Fibroblast of the aortic adventitia (primary cell): ENCODE data around the gene FGFBP3. TPM values are rescaled to one million over a fixed set of nuclear protein-coding genes. Genes with fewer than 3 reads are reported as not detected.

Experiments
- DNase-seq: peaks from one replicate; pipeline ENCODE4 v3.0.0-alpha.2; 2010; ENCODE audit warnings: low read depth
- H3K4me3 ChIP-seq: 2 replicates; pipeline ENCODE4 v1.5.1; 2011; ENCODE audit warnings: low read depth, mild to moderate bottlenecking, control low read depth, low read length, moderate library complexity
- CTCF ChIP-seq: IDR thresholded peaks from 2 replicates; pipeline ENCODE4 v1.5.1; 2011; ENCODE audit warnings: mild to moderate bottlenecking, low read length, control low read depth, inconsistent platforms; ENCODE audit not compliant: insufficient read depth
- total RNA-seq: library from RNA; depleted of rRNA; stranded (reverse); fragments of >200 nt; gene quantifications from 2 replicates; pipeline ENCODE4 v1.2.3, GENCODE V29; 2012; ENCODE audit warnings: low replicate concordance

The FGFBP3 gene
- total RNA-seq, 1 donor = 1.2 TPM

GRCh38 chr10:91880310-91880709, 29.0 kb downstream of the FGFBP3 start:
- no peak overlapping the region for H3K4me3 ChIP-seq
- DNase-seq = peak; percentile 53
- TF ChIP-seq CTCF = no peak

DNA sequence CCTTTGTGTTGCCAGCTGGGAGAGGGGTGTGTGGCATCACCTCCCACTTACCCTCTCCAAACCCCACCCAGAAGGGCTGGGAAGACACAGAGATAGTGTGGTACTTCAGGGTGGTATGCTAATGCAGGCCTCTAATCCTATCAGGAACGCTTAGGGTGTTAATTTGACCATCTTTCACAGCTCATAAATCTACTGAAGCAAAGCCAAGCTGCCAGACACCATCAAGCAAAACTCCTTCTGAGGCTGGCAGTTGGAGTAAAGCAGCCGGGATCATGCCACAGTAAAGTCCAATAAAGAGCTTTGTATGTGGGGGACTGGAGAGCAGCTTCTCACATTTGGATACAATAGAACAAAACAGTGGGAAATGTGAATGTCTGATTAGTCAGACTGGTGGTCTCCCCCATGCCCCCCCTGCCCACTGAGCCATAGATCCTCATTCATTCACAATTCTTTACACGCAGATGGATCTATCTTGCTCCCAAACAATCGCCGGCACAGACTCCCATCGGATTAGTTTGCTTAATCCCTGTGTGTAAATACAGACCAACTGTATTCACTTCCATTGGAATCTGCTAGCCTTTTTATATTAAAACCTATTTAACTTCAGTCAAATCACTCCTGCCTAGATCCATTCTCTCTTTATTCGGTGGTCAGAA, 29.6 kb downstream of the FGFBP3 start:
- TF ChIP-seq CTCF = no peak
- no peak overlapping the region for H3K4me3 ChIP-seq

GRCh38 chr10:91875779-91876178, 33.5 kb downstream of the FGFBP3 start:
- no peak for DNase-seq
- no peak for TF ChIP-seq CTCF
- H3K4me3 ChIP-seq = no peak overlapping the region

More for the DNA sequence above, 29.6 kb downstream of the FGFBP3 start:
- no peak for DNase-seq

DNA sequence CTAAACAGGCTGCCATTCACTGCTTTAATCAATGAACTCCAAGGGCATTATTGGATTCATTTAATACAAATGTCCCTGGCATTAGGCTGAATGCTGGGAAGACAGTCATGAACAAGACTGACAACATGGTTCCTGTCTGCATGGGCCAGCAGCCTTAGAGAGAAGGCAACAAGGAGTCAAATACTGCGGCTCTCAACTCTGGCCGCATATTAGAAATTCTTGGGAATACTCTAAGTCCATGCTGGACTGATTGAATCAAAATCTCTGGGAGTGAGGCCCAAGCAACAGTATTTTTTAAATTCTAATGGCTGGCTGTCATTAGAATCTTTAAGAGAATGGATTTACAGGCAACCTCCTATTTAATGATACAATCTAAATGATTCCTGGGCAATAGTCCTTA, 34.1 kb downstream of the FGFBP3 start:
- no peak overlapping the region for H3K4me3 ChIP-seq
- DNase-seq = no peak
- no peak for TF ChIP-seq CTCF

GRCh38 chr10:91865562-91866081, 43.7 kb downstream of the FGFBP3 start:
- no peak for DNase-seq
- TF ChIP-seq CTCF = no peak
- no peak overlapping the region for H3K4me3 ChIP-seq

GRCh38 chr10:91864744-91865143, 44.5 kb downstream of the FGFBP3 start:
- no peak overlapping the region for H3K4me3 ChIP-seq
- no peak for DNase-seq
- TF ChIP-seq CTCF = no peak

- no peak for DNase-seq
- no peak overlapping the region for H3K4me3 ChIP-seq
- no peak for TF ChIP-seq CTCF
Measured at GRCh38 chr10:91864099-91864498, 45.2 kb downstream of the FGFBP3 start.
